Measurements from ENCODE around the gene PLSCR5. TPM values are rescaled to one million over a fixed set of nuclear protein-coding genes. Genes with fewer than 3 reads are reported as not detected.

The PLSCR5 gene
- total and polyA plus RNA-seq, 4 donors = not detected

GRCh38 chr3:146542179-146542578 lies 63.0 kb downstream of the PLSCR5 start:
- Histone ChIP-seq H3K4me1 (ENCODE audit: control insufficient read depth in 4 of 4, insufficient read depth in 4 of 4, low read length in 3 of 4) (peaks cover 3 to 33% (median 14%) of the 10 kb centered on the region in 4 donors), H3K27me3 (ENCODE audit: control insufficient read depth in 4 of 4, insufficient read depth in 4 of 4, low read length in 3 of 4) (no peaks in the 10 kb centered on the region), H3K4me3 (ENCODE audit: low read depth in 1 of 3, low read length in 3 of 3) (peak overlapping the region; percentile 10 to 60 (median 60)), H3K9ac (ENCODE audit: low read depth in 1 of 2, low read length in 2 of 2) (peak overlapping the region in 1 of 2 donors; percentile 49), H3K36me3 (ENCODE audit: control insufficient read depth in 4 of 4, insufficient read depth in 3 of 4, low read depth in 1 of 4, low read length in 3 of 4) (no peaks in the 10 kb centered on the region), H3K27ac (ENCODE audit: low read depth in 1 of 2, low read length in 2 of 2) (peak overlapping the region; percentile 34 to 39), H3K9me3 (ENCODE audit: control insufficient read depth in 4 of 4, low read length in 3 of 4) (no peaks in the 10 kb centered on the region)
- WGBS = 45% methylated on average over 2 of the region's 2 CpGs
- DNase-seq (ENCODE audit: low spot score) = no peak
- no peak for TF ChIP-seq EGR1 (IDR thresholded peaks at IDR 0.05; ENCODE audit: low read depth in 2 of 2)
- no peak for TF ChIP-seq FOXA2 (IDR thresholded peaks at IDR 0.05)
- no peak for TF ChIP-seq YY1 (IDR thresholded peaks at IDR 0.05)
- TF ChIP-seq JUND (IDR thresholded peaks at IDR 0.05) = no peak
- TF ChIP-seq TAF1 (conservative IDR thresholded peaks at IDR 0.05) = no peak
- TF ChIP-seq HNF4G (IDR thresholded peaks at IDR 0.05) = no peak
- TF ChIP-seq FOXA1 (IDR thresholded peaks at IDR 0.05) = no peak
- no peak for TF ChIP-seq RAD21 (IDR thresholded peaks at IDR 0.05)
- no peak for TF ChIP-seq NR2F2 (IDR thresholded peaks at IDR 0.05)
- no peak for TF ChIP-seq GABPA (IDR thresholded peaks at IDR 0.05 in 1 of 2, conservative IDR thresholded peaks at IDR 0.05 in 1 of 2)
- TF ChIP-seq SP1 (IDR thresholded peaks at IDR 0.05) = no peak
- no peak for TF ChIP-seq ATF3 (IDR thresholded peaks at IDR 0.05)
- no peak for TF ChIP-seq RXRA (IDR thresholded peaks at IDR 0.05)
- no peak for TF ChIP-seq MAX (IDR thresholded peaks at IDR 0.05)
- no peak for TF ChIP-seq HNF4A (conservative IDR thresholded peaks at IDR 0.05)
- TF ChIP-seq CTCF (IDR thresholded peaks at IDR 0.05; ENCODE audit: low read depth, low read length, missing input control) = no peak
- no peak for TF ChIP-seq ZBTB33 (IDR thresholded peaks at IDR 0.05)
- TF ChIP-seq, protein P1, sequence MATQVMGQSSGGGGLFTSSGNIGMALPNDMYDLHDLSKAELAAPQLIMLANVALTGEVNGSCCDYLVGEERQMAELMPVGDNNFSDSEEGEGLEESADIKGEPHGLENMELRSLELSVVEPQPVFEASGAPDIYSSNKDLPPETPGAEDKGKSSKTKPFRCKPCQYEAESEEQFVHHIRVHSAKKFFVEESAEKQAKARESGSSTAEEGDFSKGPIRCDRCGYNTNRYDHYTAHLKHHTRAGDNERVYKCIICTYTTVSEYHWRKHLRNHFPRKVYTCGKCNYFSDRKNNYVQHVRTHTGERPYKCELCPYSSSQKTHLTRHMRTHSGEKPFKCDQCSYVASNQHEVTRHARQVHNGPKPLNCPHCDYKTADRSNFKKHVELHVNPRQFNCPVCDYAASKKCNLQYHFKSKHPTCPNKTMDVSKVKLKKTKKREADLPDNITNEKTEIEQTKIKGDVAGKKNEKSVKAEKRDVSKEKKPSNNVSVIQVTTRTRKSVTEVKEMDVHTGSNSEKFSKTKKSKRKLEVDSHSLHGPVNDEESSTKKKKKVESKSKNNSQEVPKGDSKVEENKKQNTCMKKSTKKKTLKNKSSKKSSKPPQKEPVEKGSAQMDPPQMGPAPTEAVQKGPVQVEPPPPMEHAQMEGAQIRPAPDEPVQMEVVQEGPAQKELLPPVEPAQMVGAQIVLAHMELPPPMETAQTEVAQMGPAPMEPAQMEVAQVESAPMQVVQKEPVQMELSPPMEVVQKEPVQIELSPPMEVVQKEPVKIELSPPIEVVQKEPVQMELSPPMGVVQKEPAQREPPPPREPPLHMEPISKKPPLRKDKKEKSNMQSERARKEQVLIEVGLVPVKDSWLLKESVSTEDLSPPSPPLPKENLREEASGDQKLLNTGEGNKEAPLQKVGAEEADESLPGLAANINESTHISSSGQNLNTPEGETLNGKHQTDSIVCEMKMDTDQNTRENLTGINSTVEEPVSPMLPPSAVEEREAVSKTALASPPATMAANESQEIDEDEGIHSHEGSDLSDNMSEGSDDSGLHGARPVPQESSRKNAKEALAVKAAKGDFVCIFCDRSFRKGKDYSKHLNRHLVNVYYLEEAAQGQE (IDR thresholded peaks at IDR 0.05) = no peak

Measured in liver (tissue), 9 donors.